ENCODE measurements around the gene FCF1.

Gene FCF1

DNA sequence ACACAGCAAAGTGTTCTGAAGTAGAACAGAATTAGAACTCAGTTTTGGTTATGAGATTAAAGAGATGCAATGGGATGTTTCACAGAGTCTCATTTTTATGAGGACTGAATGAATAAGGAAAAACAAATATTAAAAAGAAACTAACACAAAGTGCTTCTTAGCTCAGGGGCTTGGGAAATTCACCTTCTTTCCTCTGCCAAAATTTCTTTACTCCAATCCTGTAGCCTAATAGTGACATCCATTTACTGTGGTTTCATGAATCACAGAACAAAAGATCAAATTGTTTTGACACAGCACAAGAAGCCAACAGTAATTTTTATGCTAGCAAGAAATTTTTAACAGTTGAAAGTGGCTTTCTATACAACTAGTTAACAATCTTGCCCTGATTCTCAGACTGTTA, 37.7 kb upstream of the FCF1 start:
- H2AFZ ChIP-seq (ENCODE audit: low read length) = no peak overlapping the region
- no peak overlapping the region for H3K4me2 ChIP-seq (ENCODE audit: low read depth, low read length)
- H3K36me3 ChIP-seq (replicated peaks; ENCODE audit: insufficient read depth, low read length) = no peaks in the 10 kb centered on the region
- DNase-seq = no peak
- no peaks in the 10 kb centered on the region for H3K9me3 ChIP-seq (replicated peaks; ENCODE audit: insufficient read depth, low read length)
- no peak overlapping the region for H3K27ac ChIP-seq (ENCODE audit: low read length)
- H3K4me3 ChIP-seq (ENCODE audit: low read length) = no peak overlapping the region
- H3F3A ChIP-seq (ENCODE audit: insufficient read depth, low read length) = no peaks in the 10 kb centered on the region
- H3K79me2 ChIP-seq (ENCODE audit: low read length) = no peaks in the 10 kb centered on the region
- no peaks in the 10 kb centered on the region for H3K27me3 ChIP-seq (replicated peaks; ENCODE audit: insufficient read depth, low read length)
- no peak overlapping the region for H3K9ac ChIP-seq (ENCODE audit: low read length)
- no peaks in the 10 kb centered on the region for H4K20me1 ChIP-seq (ENCODE audit: insufficient read depth, low read length)
- no peaks in the 10 kb centered on the region for H3K4me1 ChIP-seq (ENCODE audit: low read length)
- no peak for TF ChIP-seq EZH2phosphoT487 (IDR thresholded peaks at IDR 0.05; ENCODE audit: low read length)
- no peak for TF ChIP-seq EZH2 (optimal IDR thresholded peaks at IDR 0.05; ENCODE audit: low read depth, low read length)
- no peak for TF ChIP-seq CTCF (IDR thresholded peaks at IDR 0.05; ENCODE audit: low read length)
- H3K9me2 ChIP-seq (replicated peaks; ENCODE audit: insufficient read depth, low read length) = no peaks in the 10 kb centered on the region

- no peak overlapping the region for H3K4me2 ChIP-seq (ENCODE audit: low read depth, low read length)
- no peak overlapping the region for H2AFZ ChIP-seq (ENCODE audit: low read length)
- H3K9me2 ChIP-seq (replicated peaks; ENCODE audit: insufficient read depth, low read length) = no peaks in the 10 kb centered on the region
- no peaks in the 10 kb centered on the region for H3F3A ChIP-seq (ENCODE audit: insufficient read depth, low read length)
- H3K36me3 ChIP-seq (replicated peaks; ENCODE audit: insufficient read depth, low read length) = no peaks in the 10 kb centered on the region
- no peak overlapping the region for H3K27ac ChIP-seq (ENCODE audit: low read length)
- H3K79me2 ChIP-seq (ENCODE audit: low read length) = no peaks in the 10 kb centered on the region
- TF ChIP-seq EZH2 (optimal IDR thresholded peaks at IDR 0.05; ENCODE audit: low read depth, low read length) = no peak
- no peaks in the 10 kb centered on the region for H3K27me3 ChIP-seq (replicated peaks; ENCODE audit: insufficient read depth, low read length)
- H3K9me3 ChIP-seq (replicated peaks; ENCODE audit: insufficient read depth, low read length) = no peaks in the 10 kb centered on the region
- no peaks in the 10 kb centered on the region for H3K4me1 ChIP-seq (ENCODE audit: low read length)
- H3K9ac ChIP-seq (ENCODE audit: low read length) = no peak overlapping the region
- no peaks in the 10 kb centered on the region for H4K20me1 ChIP-seq (ENCODE audit: insufficient read depth, low read length)
- H3K4me3 ChIP-seq (ENCODE audit: low read length) = no peak overlapping the region
- DNase-seq = no peak
Observed at GRCh38 chr14:74682169-74682952, 30.6 kb upstream of the FCF1 start.

DNA sequence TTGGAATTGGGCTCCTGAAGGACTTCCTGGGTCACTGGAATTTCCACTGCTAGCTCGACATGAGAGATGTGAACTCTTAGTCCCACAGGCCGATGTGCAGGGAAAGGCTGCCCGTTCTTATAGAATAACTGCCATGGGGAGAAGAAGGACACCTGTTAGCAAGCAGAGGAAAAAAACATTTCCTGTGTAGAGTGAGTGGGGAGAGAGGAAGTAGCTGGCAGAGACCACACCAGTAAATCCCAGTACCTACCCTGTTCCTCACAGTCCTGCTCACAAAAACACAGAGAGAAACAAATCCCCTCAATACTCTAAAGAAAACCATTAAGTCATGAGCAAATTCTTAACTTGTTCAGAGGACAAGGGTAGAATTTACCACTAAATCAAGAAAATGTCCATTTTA, 29.5 kb upstream of the FCF1 start:
- Histone ChIP-seq H3K79me2 (ENCODE audit: low read length) (no peaks in the 10 kb centered on the region), H2AFZ (ENCODE audit: low read length) (no peak overlapping the region), H4K20me1 (ENCODE audit: insufficient read depth, low read length) (no peaks in the 10 kb centered on the region), H3K9me3 (replicated peaks; ENCODE audit: insufficient read depth, low read length) (no peaks in the 10 kb centered on the region), H3K4me1 (ENCODE audit: low read length) (no peaks in the 10 kb centered on the region), H3K4me3 (ENCODE audit: low read length) (no peak overlapping the region), H3F3A (ENCODE audit: insufficient read depth, low read length) (no peaks in the 10 kb centered on the region), H3K4me2 (ENCODE audit: low read depth, low read length) (no peak overlapping the region), H3K9me2 (replicated peaks; ENCODE audit: insufficient read depth, low read length) (no peaks in the 10 kb centered on the region), H3K27me3 (replicated peaks; ENCODE audit: insufficient read depth, low read length) (no peaks in the 10 kb centered on the region), H3K27ac (ENCODE audit: low read length) (no peak overlapping the region), H3K36me3 (replicated peaks; ENCODE audit: insufficient read depth, low read length) (no peaks in the 10 kb centered on the region), H3K9ac (ENCODE audit: low read length) (no peak overlapping the region)
- TF ChIP-seq EZH2 (optimal IDR thresholded peaks at IDR 0.05; ENCODE audit: low read depth, low read length) = no peak
- DNase-seq = no peak

GRCh38 chr14:74684434-74684833, 28.5 kb upstream of the FCF1 start:
- Histone ChIP-seq H3F3A (ENCODE audit: insufficient read depth, low read length) (no peaks in the 10 kb centered on the region), H3K9me2 (replicated peaks; ENCODE audit: insufficient read depth, low read length) (no peaks in the 10 kb centered on the region), H2AFZ (ENCODE audit: low read length) (no peak overlapping the region), H3K4me1 (ENCODE audit: low read length) (no peaks in the 10 kb centered on the region), H3K36me3 (replicated peaks; ENCODE audit: insufficient read depth, low read length) (no peaks in the 10 kb centered on the region), H3K9me3 (replicated peaks; ENCODE audit: insufficient read depth, low read length) (no peaks in the 10 kb centered on the region), H3K4me3 (ENCODE audit: low read length) (no peak overlapping the region), H3K4me2 (ENCODE audit: low read depth, low read length) (no peak overlapping the region), H3K27me3 (replicated peaks; ENCODE audit: insufficient read depth, low read length) (no peaks in the 10 kb centered on the region), H3K79me2 (ENCODE audit: low read length) (no peaks in the 10 kb centered on the region), H4K20me1 (ENCODE audit: insufficient read depth, low read length) (no peaks in the 10 kb centered on the region), H3K9ac (ENCODE audit: low read length) (no peak overlapping the region), H3K27ac (ENCODE audit: low read length) (no peak overlapping the region)
- TF ChIP-seq CTCF (IDR thresholded peaks at IDR 0.05; ENCODE audit: low read length) = no peak
- no peak for TF ChIP-seq EZH2phosphoT487 (IDR thresholded peaks at IDR 0.05; ENCODE audit: low read length)
- TF ChIP-seq EZH2 (optimal IDR thresholded peaks at IDR 0.05; ENCODE audit: low read depth, low read length) = no peak
- DNase-seq = no peak
